Upper lobe of right lung (tissue), 1 donor: ENCODE data around the gene EI24. TPM values are rescaled to one million over a fixed set of nuclear protein-coding genes. Genes with fewer than 3 reads are reported as not detected.
"Not testable (repeated sequence)": the region's sequence is repeated elsewhere in the genome, so short reads cannot be mapped to it uniquely, and the experiment has no call there.

Source experiments
- ATAC-seq: fragments of 200-7000 bp; cut with Tn5 transposase; one replicate; pipeline ENCODE4 v1.9.1; 2020; ENCODE audit warnings: mild to moderate bottlenecking, moderate library complexity
- DNase-seq: peaks from one replicate; pipeline ENCODE4 v3.0.0-alpha.2; 2020
- H3K27ac ChIP-seq: fragments of 200-600 bp; one replicate; pipeline ENCODE4 v1.8.0; 2022
- H3K27me3 ChIP-seq: fragments of 200-600 bp; one replicate; pipeline ENCODE4 v1.8.0; 2022; ENCODE audit warnings: mild to moderate bottlenecking
- H3K36me3 ChIP-seq: fragments of 200-600 bp; one replicate; pipeline ENCODE4 v1.8.0; 2022
- H3K4me1 ChIP-seq: fragments of 200-600 bp; one replicate; pipeline ENCODE4 v1.8.0; 2022
- H3K4me3 ChIP-seq: fragments of 200-600 bp; one replicate; pipeline ENCODE4 v1.8.0; 2022; ENCODE audit warnings: mild to moderate bottlenecking
- H3K9me3 ChIP-seq: fragments of 200-600 bp; one replicate; pipeline ENCODE4 v1.8.0; 2022
- intact Hi-C: fragments of 100-400 bp; cut with DNase I; formaldehyde crosslinking; loops from one replicate; pipeline ENCODE4 v1.11.0; 2022
- long read RNA-seq: library from polyadenylated mRNA; unstranded; transcript quantifications from one replicate; pipeline ENCODE4 v2.0.0, GENCODE V29; 2021
- total RNA-seq: library from RNA; stranded (reverse); fragmentation: NEBNext Ultra II Directional; extraction: Animal tissue kit (Norgen Biotek cat#: 25700); gene quantifications from one replicate; pipeline ENCODE4 v1.2.1, GENCODE V29; 2021
- TF ChIP-seq, protein P1 (sequence below): fragments of 200-600 bp; IDR thresholded peaks from one replicate; pipeline ENCODE4 v1.8.0; 2022; ENCODE audit warnings: antibody characterized with exemption
- donor health status: DM: no; HTN: yes; CAD: no; lungs with severe emphysema.

EI24 gene
- total RNA-seq = 69.6 TPM
- long read RNA-seq, transcript EI24-201 (11 exons, 2,455 nt) = major isoform, 116 of 149 reads
- long read RNA-seq, partial matches to known transcripts = 6 of 149 reads
- long read RNA-seq, other reads (novel, unspliced or antisense) = 22 of 149 reads

GRCh38 chr11:125568970-125569914, at the start of gene EI24:
Gene EI24 (plus strand): TSS chr11:125569477. CDS start chr11:125572528, 3,051 bp downstream.
- H3K4me1 ChIP-seq = peaks cover 22% of the 10 kb centered on the region
- no peaks in the 10 kb centered on the region for H3K9me3 ChIP-seq
- DNase-seq (peak; percentile 96), ATAC-seq (peak; percentile 99)
- H3K27me3 ChIP-seq = no peaks in the 10 kb centered on the region
- H3K36me3 ChIP-seq = peaks cover 19% of the 10 kb centered on the region
- H3K4me3 ChIP-seq = peak within 1 kb of the TSS; percentile 98
- peak within 1 kb of the TSS; percentile 92 for H3K27ac ChIP-seq
- TF ChIP-seq, protein P1, sequence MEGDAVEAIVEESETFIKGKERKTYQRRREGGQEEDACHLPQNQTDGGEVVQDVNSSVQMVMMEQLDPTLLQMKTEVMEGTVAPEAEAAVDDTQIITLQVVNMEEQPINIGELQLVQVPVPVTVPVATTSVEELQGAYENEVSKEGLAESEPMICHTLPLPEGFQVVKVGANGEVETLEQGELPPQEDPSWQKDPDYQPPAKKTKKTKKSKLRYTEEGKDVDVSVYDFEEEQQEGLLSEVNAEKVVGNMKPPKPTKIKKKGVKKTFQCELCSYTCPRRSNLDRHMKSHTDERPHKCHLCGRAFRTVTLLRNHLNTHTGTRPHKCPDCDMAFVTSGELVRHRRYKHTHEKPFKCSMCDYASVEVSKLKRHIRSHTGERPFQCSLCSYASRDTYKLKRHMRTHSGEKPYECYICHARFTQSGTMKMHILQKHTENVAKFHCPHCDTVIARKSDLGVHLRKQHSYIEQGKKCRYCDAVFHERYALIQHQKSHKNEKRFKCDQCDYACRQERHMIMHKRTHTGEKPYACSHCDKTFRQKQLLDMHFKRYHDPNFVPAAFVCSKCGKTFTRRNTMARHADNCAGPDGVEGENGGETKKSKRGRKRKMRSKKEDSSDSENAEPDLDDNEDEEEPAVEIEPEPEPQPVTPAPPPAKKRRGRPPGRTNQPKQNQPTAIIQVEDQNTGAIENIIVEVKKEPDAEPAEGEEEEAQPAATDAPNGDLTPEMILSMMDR = peak; percentile 78
- intact Hi-C loops = no loop called here

GRCh38 chr11:125519860-125520834, 49.1 kb upstream of the EI24 start:
- intact Hi-C loops = no loop called here
- TF ChIP-seq, protein P1 = no peak
- no peak for ATAC-seq

GRCh38 chr11:125525303-125525702, 44.0 kb upstream of the EI24 start:
- no peak for ATAC-seq
- no peak for DNase-seq
- Histone ChIP-seq H3K36me3 (no peaks in the 10 kb centered on the region), H3K9me3 (no peaks in the 10 kb centered on the region), H3K27me3 (no peaks in the 10 kb centered on the region), H3K27ac (no peak overlapping the region), H3K4me3 (no peak overlapping the region), H3K4me1 (no peaks in the 10 kb centered on the region)
- TF ChIP-seq, protein P1 = no peak
- intact Hi-C loops = no loop called here

More at GRCh38 chr11:125519860-125520834, 49.1 kb upstream of the EI24 start:
- H3K4me3 ChIP-seq = no peak overlapping the region
- H3K36me3 ChIP-seq = no peaks in the 10 kb centered on the region
- no peak overlapping the region for H3K27ac ChIP-seq
- H3K4me1 ChIP-seq = peaks cover 3% of the 10 kb centered on the region
- no peaks in the 10 kb centered on the region for H3K27me3 ChIP-seq
- H3K9me3 ChIP-seq = no peaks in the 10 kb centered on the region
- no peak for DNase-seq

DNA sequence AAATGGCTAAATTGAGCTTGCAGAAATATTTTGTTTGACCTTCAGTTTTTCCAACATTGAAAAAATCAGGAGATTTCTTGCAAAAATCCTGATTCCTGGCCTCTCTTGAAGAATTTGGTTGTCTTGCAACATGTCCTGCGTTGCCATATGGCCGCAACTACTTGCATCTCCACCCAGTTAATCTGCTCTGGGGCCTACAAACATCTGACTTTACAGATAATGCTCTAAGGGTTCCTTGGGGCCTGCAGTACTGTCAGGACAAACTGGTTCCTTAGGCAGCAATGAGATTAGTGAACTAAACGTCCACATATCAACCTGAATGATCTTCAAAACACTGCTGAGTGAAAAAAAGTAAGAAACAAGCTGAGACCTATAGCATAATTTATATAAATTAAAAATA, 36.6 kb upstream of the EI24 start:
- no peaks in the 10 kb centered on the region for H3K27me3 ChIP-seq
- ATAC-seq (no peak), DNase-seq (no peak)
- TF ChIP-seq, protein P1 = no peak
- H3K4me1 ChIP-seq = no peaks in the 10 kb centered on the region
- no peaks in the 10 kb centered on the region for H3K36me3 ChIP-seq
- intact Hi-C loops = no loop called here
- no peaks in the 10 kb centered on the region for H3K9me3 ChIP-seq
- H3K4me3 ChIP-seq = no peak overlapping the region
- H3K27ac ChIP-seq = no peak overlapping the region

DNA sequence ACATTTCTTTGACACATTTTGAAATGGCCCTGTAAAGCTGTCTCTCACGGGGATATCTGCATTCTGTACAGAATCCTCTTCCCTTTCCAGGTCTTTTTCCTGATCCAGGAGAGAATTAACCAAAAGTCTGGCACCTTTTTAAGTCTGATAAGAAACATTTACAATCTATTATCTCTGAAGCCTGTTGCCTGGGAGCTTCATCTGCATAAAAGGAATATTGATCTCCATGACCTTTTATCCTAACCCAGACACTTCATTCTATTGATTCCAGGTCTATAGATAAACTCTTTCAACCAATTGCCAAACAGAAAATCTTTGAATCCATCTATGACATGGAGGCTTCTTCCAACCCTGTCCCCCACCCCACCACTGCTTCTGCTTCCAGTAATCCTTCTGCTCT, 33.7 kb upstream of the EI24 start:
- Histone ChIP-seq H3K36me3 (no peaks in the 10 kb centered on the region), H3K4me3 (no peak overlapping the region), H3K9me3 (no peaks in the 10 kb centered on the region), H3K27me3 (no peaks in the 10 kb centered on the region), H3K4me1 (no peaks in the 10 kb centered on the region), H3K27ac (no peak overlapping the region)
- ATAC-seq (no peak), DNase-seq (no peak)
- TF ChIP-seq, protein P1 = no peak
- intact Hi-C loops = no loop called here

- H3K27ac ChIP-seq, H3K4me1 ChIP-seq, intact Hi-C loops, ATAC-seq, H3K9me3 ChIP-seq, H3K4me3 ChIP-seq, DNase-seq, H3K27me3 ChIP-seq, H3K36me3 ChIP-seq: not testable (repeated sequence)
These were observed 32.4 kb upstream of the EI24 start for GRCh38 chr11:125536834-125537233.
